ENCODE measurements around the gene THPO.
"Not testable (repeated sequence)": the region's sequence is repeated elsewhere in the genome, so short reads cannot be mapped to it uniquely, and the experiment has no call there.

Gene THPO

GRCh38 chr3:184351511-184352148, 26.4 kb downstream of the THPO start:
- no peak for DNase-seq (ENCODE audit: low read depth in 1 of 2, low spot score in 1 of 2)

GRCh38 chr3:184350618-184351017, 27.4 kb downstream of the THPO start:
- DNase-seq (ENCODE audit: low read depth in 1 of 2, low spot score in 1 of 2): no peak

- DNase-seq (ENCODE audit: low read depth in 1 of 2, low spot score in 1 of 2): no peak
These were observed 28.2 kb downstream of the THPO start for GRCh38 chr3:184349563-184350470.

GRCh38 chr3:184348057-184348382, 30.0 kb downstream of the THPO start:
- no peak for DNase-seq (ENCODE audit: low read depth in 1 of 2, low spot score in 1 of 2)

GRCh38 chr3:184347321-184348056, 30.5 kb downstream of the THPO start:
- DNase-seq (ENCODE audit: low read depth in 1 of 2, low spot score in 1 of 2): no peak

GRCh38 chr3:184346480-184347190, 31.4 kb downstream of the THPO start:
- no peak for DNase-seq (ENCODE audit: low read depth in 1 of 2, low spot score in 1 of 2)

- DNase-seq (ENCODE audit: low read depth in 1 of 2, low spot score in 1 of 2): no peak
These were observed 32.5 kb downstream of the THPO start for GRCh38 chr3:184345317-184346144.

GRCh38 chr3:184344579-184345316, 33.3 kb downstream of the THPO start:
- DNase-seq (ENCODE audit: low read depth in 1 of 2, low spot score in 1 of 2): no peak

- no peak for DNase-seq (ENCODE audit: low read depth in 1 of 2, low spot score in 1 of 2)
These were observed 34.7 kb downstream of the THPO start for GRCh38 chr3:184343200-184343876.

- DNase-seq (ENCODE audit: low read depth in 1 of 2, low spot score in 1 of 2): no peak
These were observed 36.1 kb downstream of the THPO start for GRCh38 chr3:184341925-184342324.

- not testable (repeated sequence) for DNase-seq (ENCODE audit: low read depth in 1 of 2, low spot score in 1 of 2)
These were observed 38.4 kb downstream of the THPO start for GRCh38 chr3:184339451-184340135.

- no peak for DNase-seq (ENCODE audit: low read depth in 1 of 2, low spot score in 1 of 2)
These were observed 39.0 kb downstream of the THPO start for GRCh38 chr3:184339001-184339400.

- DNase-seq (ENCODE audit: low read depth in 1 of 2, low spot score in 1 of 2): no peak
These were observed 39.5 kb downstream of the THPO start for GRCh38 chr3:184338511-184338945.

- DNase-seq (ENCODE audit: low read depth in 1 of 2, low spot score in 1 of 2): no peak
These were observed 40.0 kb downstream of the THPO start for GRCh38 chr3:184337981-184338380.

- no peak for DNase-seq (ENCODE audit: low read depth in 1 of 2, low spot score in 1 of 2)
These were observed 40.6 kb downstream of the THPO start, which contains the start of gene FAM131A for GRCh38 chr3:184337399-184337714. Gene FAM131A (plus strand): TSS chr3:184337600. CDS start chr3:184337631, 31 bp downstream.

GRCh38 chr3:184336547-184337398, 41.2 kb downstream of the THPO start:
- DNase-seq (ENCODE audit: low read depth in 1 of 2, low spot score in 1 of 2): no peak

- peak; percentile 80 to 85 for DNase-seq (ENCODE audit: low read depth in 1 of 2, low spot score in 1 of 2)
These were observed 42.1 kb downstream of the THPO start for GRCh38 chr3:184335661-184336546.

Measured in activated CD4-positive, alpha-beta T cell treated with anti-CD3 and anti-CD28 coated beads, Interleukin-2, amount 50 U/mL, for 24 hours (primary cell).